H9 (cell line): Measurements from ENCODE around the gene STIM2. TPM values are rescaled to one million over a fixed set of nuclear protein-coding genes. Genes with fewer than 3 reads are reported as not detected.
A peak's percentile ranks its signal among the peaks of the same experiment; 100 is the strongest.

ENCODE experiments used
- DNase-seq: peaks from one replicate; pipeline ENCODE4 v3.0.0-alpha.2; 2017
- H2AFZ ChIP-seq: one replicate; pipeline ENCODE4 v1.6.1; 2013; ENCODE audit warnings: mild to moderate bottlenecking, low read length, control low read depth, moderate library complexity
- H2AK5ac ChIP-seq: 2 replicates; pipeline ENCODE4 v1.6.1; 2013; ENCODE audit warnings: low read length, control low read depth, mixed read lengths; ENCODE audit not compliant: insufficient read length
- H2BK120ac ChIP-seq: one replicate; pipeline ENCODE4 v1.6.1; 2013; ENCODE audit warnings: low read depth, mild to moderate bottlenecking, low read length, control low read depth, inconsistent platforms; ENCODE audit not compliant: poor library complexity, severe bottlenecking
- H2BK12ac ChIP-seq: 2 replicates; pipeline ENCODE4 v1.6.1; 2013; ENCODE audit warnings: low read length, control low read depth, mixed read lengths, low read depth; ENCODE audit not compliant: insufficient read length
- H2BK15ac ChIP-seq: 2 replicates; pipeline ENCODE4 v1.6.1; 2013; ENCODE audit warnings: low read depth, low read length, control low read depth
- H2BK20ac ChIP-seq: one replicate; pipeline ENCODE4 v1.6.1; 2013; ENCODE audit warnings: low read depth, mild to moderate bottlenecking, low read length, control low read depth, inconsistent platforms; ENCODE audit not compliant: poor library complexity, severe bottlenecking
- H2BK5ac ChIP-seq: 2 replicates; pipeline ENCODE4 v1.6.1; 2013; ENCODE audit warnings: low read length, control low read depth, mixed read lengths; ENCODE audit not compliant: insufficient read length
- H3K14ac ChIP-seq: 2 replicates; pipeline ENCODE4 v1.6.1; 2013; ENCODE audit warnings: low read length, control low read depth; ENCODE audit not compliant: insufficient read depth
- H3K18ac ChIP-seq: 2 replicates; pipeline ENCODE4 v1.6.1; 2013; ENCODE audit warnings: low read depth, mild to moderate bottlenecking, mixed read lengths, low read length, control low read depth; ENCODE audit not compliant: insufficient read length
- H3K23ac ChIP-seq: 2 replicates; pipeline ENCODE4 v1.6.1; 2013; ENCODE audit warnings: low read length, control low read depth, mixed read lengths, low read depth; ENCODE audit not compliant: insufficient read length
- H3K23me2 ChIP-seq: 2 replicates; pipeline ENCODE4 v1.6.1; 2013; ENCODE audit warnings: low read depth, mild to moderate bottlenecking, mixed read lengths, low read length, control low read depth; ENCODE audit not compliant: insufficient read length, poor library complexity, severe bottlenecking
- H3K27ac ChIP-seq: 2 replicates; pipeline ENCODE4 v1.5.1; 2013; ENCODE audit warnings: low read length, control low read depth, mixed read lengths, low read depth; ENCODE audit not compliant: insufficient read length
- H3K27me3 ChIP-seq: 2 replicates; pipeline ENCODE4 v1.6.1; 2013; ENCODE audit warnings: low read length, control low read depth, inconsistent platforms; ENCODE audit not compliant: insufficient read depth
- H3K4ac ChIP-seq: 2 replicates; pipeline ENCODE4 v1.6.1; 2013; ENCODE audit warnings: low read depth, mild to moderate bottlenecking, control low read depth, inconsistent platforms, low read length, moderate library complexity
- H3K4me1 ChIP-seq: 2 replicates; pipeline ENCODE4 v1.6.1; 2013; ENCODE audit warnings: low read length, control low read depth, inconsistent platforms; ENCODE audit not compliant: insufficient read depth
- H3K4me2 ChIP-seq: 2 replicates; pipeline ENCODE4 v1.6.1; 2013; ENCODE audit warnings: low read length, control low read depth, mixed read lengths; ENCODE audit not compliant: insufficient read length, insufficient read depth
- H3K56ac ChIP-seq: 2 replicates; pipeline ENCODE4 v1.6.1; 2013; ENCODE audit warnings: low read depth, mild to moderate bottlenecking, mixed read lengths, low read length, control low read depth; ENCODE audit not compliant: insufficient read length
- H3K79me1 ChIP-seq: 2 replicates; pipeline ENCODE4 v1.6.1; 2013; ENCODE audit warnings: low read depth, mild to moderate bottlenecking, moderate library complexity, low read length, control low read depth, inconsistent platforms; ENCODE audit not compliant: insufficient read depth, poor library complexity, severe bottlenecking
- H3K79me2 ChIP-seq: 2 replicates; pipeline ENCODE4 v1.6.1; 2013; ENCODE audit warnings: low read length, control low read depth, inconsistent platforms; ENCODE audit not compliant: insufficient read depth
- H3K9ac ChIP-seq: 2 replicates; pipeline ENCODE4 v1.6.1; 2013; ENCODE audit warnings: low read length, control low read depth, mixed read lengths; ENCODE audit not compliant: insufficient read length; ENCODE audit errors: extremely low read depth
- H3K9me3 ChIP-seq: one replicate; pipeline ENCODE4 v1.6.1; 2013; ENCODE audit warnings: low read depth, low read length, inconsistent platforms; ENCODE audit not compliant: control insufficient read depth
- H3T11ph ChIP-seq: one replicate; pipeline ENCODE4 v1.6.1; 2013; ENCODE audit warnings: mild to moderate bottlenecking, low read length, control low read depth, inconsistent platforms
- H4K20me1 ChIP-seq: one replicate; pipeline ENCODE4 v1.6.1; 2013; ENCODE audit not compliant: control insufficient read depth, insufficient read length, insufficient read depth
- H4K5ac ChIP-seq: 2 replicates; pipeline ENCODE4 v1.6.1; 2013; ENCODE audit warnings: low read depth, mild to moderate bottlenecking, mixed read lengths, low read length, control low read depth; ENCODE audit not compliant: insufficient read length
- H4K8ac ChIP-seq: replicated peaks from 2 replicates; pipeline ENCODE4 v1.6.1; 2013; ENCODE audit warnings: low read length, control low read depth, mixed read lengths, low read depth; ENCODE audit not compliant: insufficient read length
- H4K91ac ChIP-seq: 2 replicates; pipeline ENCODE4 v1.6.1; 2013; ENCODE audit warnings: low read depth, mild to moderate bottlenecking, moderate library complexity, mixed read lengths, low read length, control low read depth; ENCODE audit not compliant: insufficient read length
- H3K27ac Mint-ChIP-seq, 3 experiments: 2 replicates in 2 of 3; 3 replicates in 1 of 3; pipeline ENCODE4 v1.8.0; 2020 to 2021; ENCODE audit warnings: mixed read lengths in 3 of 3, mild to moderate bottlenecking in 1 of 3, moderate library complexity in 1 of 3
- H3K27me3 Mint-ChIP-seq: 2 replicates; pipeline ENCODE4 v1.8.0; 2021; ENCODE audit warnings: low read depth, mild to moderate bottlenecking, moderate library complexity, mixed read lengths
- H3K36me3 Mint-ChIP-seq, 3 experiments: 2 replicates in 2 of 3; 3 replicates in 1 of 3; pipeline ENCODE4 v1.8.0; 2020 to 2021; ENCODE audit warnings: low read depth in 3 of 3, mixed read lengths in 3 of 3; ENCODE audit not compliant: insufficient read depth in 1 of 3
- H3K4me1 Mint-ChIP-seq, 2 experiments: 2 replicates each; pipeline ENCODE4 v1.8.0; 2020; ENCODE audit warnings: mixed read lengths in 2 of 2
- H3K4me3 Mint-ChIP-seq, 2 experiments: 2 replicates in 1 of 2; 3 replicates in 1 of 2; pipeline ENCODE4 v1.8.0; 2020 to 2021; ENCODE audit warnings: mild to moderate bottlenecking in 2 of 2, mixed read lengths in 2 of 2, moderate library complexity in 1 of 2
- H3K9me3 Mint-ChIP-seq, 2 experiments: 2 replicates in 1 of 2; 3 replicates in 1 of 2; pipeline ENCODE4 v1.8.0; 2020; ENCODE audit warnings: mild to moderate bottlenecking in 2 of 2, mixed read lengths in 2 of 2, moderate library complexity in 1 of 2
- CTCF ChIP-seq: fragments of 200-600 bp; sonication (generic); conservative IDR thresholded peaks from 3 replicates; pipeline ENCODE4 v1.8.0; 2021; ENCODE audit warnings: antibody characterized with exemption, mild to moderate bottlenecking
- WGBS: extraction: QIAGEN DNeasy Blood & Tissue Kit; methylation state at CpG from one replicate; pipeline ENCODE4 v1.1.7; 2013; ENCODE audit warnings: missing lambda C conversion rate, low lambda C conversion rate, mixed read lengths; ENCODE audit not compliant: insufficient read length; ENCODE audit errors: extremely low coverage; 5-methylcytosine and 5-hydroxymethylcytosine counted together
- total RNA-seq: library from RNA; stranded (reverse); gene quantifications from 2 replicates; pipeline ENCODE4 v1.2.1, GENCODE V29; 2021

STIM2 gene
- total RNA-seq, 1 experiment from 2014 or later: 26.2 TPM

DNA sequence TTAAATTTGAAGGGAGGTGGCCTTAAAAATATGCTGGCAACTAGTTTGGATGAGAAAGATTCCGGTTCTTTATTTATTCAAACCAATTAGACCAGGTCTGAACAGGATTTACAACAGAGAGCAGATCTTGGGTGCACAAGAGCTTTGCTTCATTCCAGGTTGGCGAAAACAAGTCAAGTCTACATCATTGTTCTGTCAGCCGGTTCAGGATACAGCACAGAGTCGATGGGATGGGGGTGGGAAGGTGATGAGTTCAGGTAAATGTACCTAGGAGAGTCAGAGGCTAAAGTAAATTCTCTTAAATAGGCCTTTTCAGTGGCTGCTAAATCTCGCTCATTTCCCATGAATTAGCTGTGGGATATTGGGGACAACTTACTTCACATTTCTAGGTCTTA is 882 bp upstream of the STIM2 start:
- H3K79me2 ChIP-seq: no peaks in the 10 kb centered on the region
- H3K56ac ChIP-seq: no peak overlapping the region
- no peaks in the 10 kb centered on the region; the same call in 1 of the 2 replicates for H3K4me1 ChIP-seq
- peak overlapping the region; percentile 56 to 97 (median 96) for H3K27ac Mint-ChIP-seq
- H3K4ac ChIP-seq: no peak overlapping the region
- peaks cover 48 to 55% of the 10 kb centered on the region in 2 experiments for H3K4me1 Mint-ChIP-seq
- no peak overlapping the region for H4K5ac ChIP-seq
- H2BK12ac ChIP-seq: no peak overlapping the region
- no peaks in the 10 kb centered on the region; a peak in 1 of 7 replicates for H3K36me3 Mint-ChIP-seq
- no peak overlapping the region for H3K14ac ChIP-seq
- peak overlapping the region; percentile 57 for H3K9ac ChIP-seq
- H4K20me1 ChIP-seq: no peaks in the 10 kb centered on the region
- H4K8ac ChIP-seq: no peak overlapping the region
- H4K91ac ChIP-seq: no peak overlapping the region
- H3K27me3 ChIP-seq: no peaks in the 10 kb centered on the region
- no peak overlapping the region for H2BK120ac ChIP-seq
- no peaks in the 10 kb centered on the region for H3K9me3 ChIP-seq
- H3K4me2 ChIP-seq: peak overlapping the region; percentile 85
- peaks cover 3% of the 10 kb centered on the region; the same call in 1 of the 2 replicates for H3K27me3 Mint-ChIP-seq
- H3T11ph ChIP-seq: no peak overlapping the region
- no peak overlapping the region for H2BK5ac ChIP-seq
- no peaks in the 10 kb centered on the region; a peak in 1 of 5 replicates for H3K9me3 Mint-ChIP-seq
- peaks cover 19% of the 10 kb centered on the region for H3K23me2 ChIP-seq
- H3K79me1 ChIP-seq: no peaks in the 10 kb centered on the region
- no peak for TF ChIP-seq CTCF
- H3K4me3 Mint-ChIP-seq: peak overlapping the region; percentile 83 to 84
- no CpG with 5 or more reads among the region's 5 CpGs for WGBS
- H2BK20ac ChIP-seq: no peak overlapping the region
- no peak overlapping the region for H2BK15ac ChIP-seq
- peak overlapping the region; percentile 21 for H3K27ac ChIP-seq
- no peak overlapping the region for H2AFZ ChIP-seq
- no peak overlapping the region for H3K23ac ChIP-seq
- DNase-seq: no peak
- H3K18ac ChIP-seq: no peak overlapping the region
- H2AK5ac ChIP-seq: no peak overlapping the region
